Measurements from ENCODE around the gene PTCH1. TPM values are rescaled to one million over a fixed set of nuclear protein-coding genes. Genes with fewer than 3 reads are reported as not detected.

Gene PTCH1
- total and polyA plus RNA-seq, 11 donors: 2.2 to 15.2 (median 5.4) TPM

- Histone ChIP-seq H3K27me3 (peaks cover 0 to 34% (median 0%) of the 10 kb centered on the region in 9 donors), H3K9me3 (no peaks in the 10 kb centered on the region), H3K4me3 (peak overlapping the region in 4 of 12 donors; percentile 66 to 96 (median 72)), H3K4me1 (peaks cover 0 to 47% (median 20%) of the 10 kb centered on the region in 12 donors), H3K36me3 (no peaks in the 10 kb centered on the region), H3K27ac (peak overlapping the region in 4 of 12 donors; percentile 7 to 44 (median 32))
- intact Hi-C loops (cut with DNase I): loop anchor here in 3 of 10 donors (2.0 to 10.0 kb wide), 3 partner anchors 42 to 370 kb away; partner anchors contain the start of genes ERCC6L2 (in 1 of the 3) and FANCC (in 1 of the 3)
- DNase-seq (peak in 4 of 5 donors; percentile 28 to 63 (median 42)), ATAC-seq (peak; percentile 27 to 47 (median 41))
- TF ChIP-seq POLR2A (IDR thresholded peaks at IDR 0.05): no peak
- peak in 1 of 12 donors; percentile 17 for TF ChIP-seq CTCF (IDR thresholded peaks at IDR 0.05)
- WGBS, 4 donors: 65 to 68% (median 66%) methylated on average over 15 of the region's 15 CpGs
Observed at GRCh38 chr9:95504053-95504963, 12.5 kb downstream of the PTCH1 start.

GRCh38 chr9:95503369-95503768 is 13.4 kb downstream of the PTCH1 start:
- no peak overlapping the region for H3K4me3 ChIP-seq
- TF ChIP-seq CTCF (IDR thresholded peaks at IDR 0.05): no peak
- no peak for TF ChIP-seq POLR2A (IDR thresholded peaks at IDR 0.05)
- no peaks in the 10 kb centered on the region for H3K9me3 ChIP-seq
- peaks cover 0 to 53% (median 19%) of the 10 kb centered on the region in 12 donors for H3K4me1 ChIP-seq
- intact Hi-C loops (cut with DNase I): loop anchor here in 1 of 10 donors (10.0 kb wide), 1 partner anchor 189 kb away; the partner anchor contains the start of gene FANCC
- H3K27me3 ChIP-seq: peaks cover 0 to 28% (median 0%) of the 10 kb centered on the region in 9 donors
- ATAC-seq: no peak
- H3K36me3 ChIP-seq: no peaks in the 10 kb centered on the region
- DNase-seq: no peak
- 79 to 96% (median 88%) methylated on average over 2 to 6 of the region's 6 CpGs for WGBS, 4 donors
- no peak overlapping the region for H3K27ac ChIP-seq

GRCh38 chr9:95502248-95502647 is 14.5 kb downstream of the PTCH1 start:
- ATAC-seq: peak in 2 of 4 donors; percentile 19 to 49
- peaks cover 0 to 57% (median 19%) of the 10 kb centered on the region in 12 donors for H3K4me1 ChIP-seq
- no peak overlapping the region for H3K4me3 ChIP-seq
- WGBS, 4 donors: 48 to 55% (median 50%) methylated on average over 3 of the region's 3 CpGs
- TF ChIP-seq CTCF (IDR thresholded peaks at IDR 0.05) (no peak), POLR2A (IDR thresholded peaks at IDR 0.05) (no peak)
- peaks cover 0 to 28% (median 0%) of the 10 kb centered on the region in 9 donors for H3K27me3 ChIP-seq
- intact Hi-C loops (cut with DNase I): loop anchor here in 1 of 10 donors (10.0 kb wide), 1 partner anchor 187 kb away; the partner anchor contains the start of gene FANCC
- H3K27ac ChIP-seq: peak overlapping the region in 5 of 12 donors; percentile 24 to 60 (median 36)
- H3K36me3 ChIP-seq: no peaks in the 10 kb centered on the region
- no peak for DNase-seq
- no peaks in the 10 kb centered on the region for H3K9me3 ChIP-seq

- H3K9me3 ChIP-seq: no peaks in the 10 kb centered on the region
- intact Hi-C loops (cut with DNase I): loop anchor here in 1 of 10 donors (10.0 kb wide), 1 partner anchor 185 kb away; the partner anchor contains the start of gene FANCC
- 58 to 71% (median 70%) methylated on average over 9 of the region's 9 CpGs for whole genome bisulfite sequencing, 4 donors
- H3K36me3 ChIP-seq: no peaks in the 10 kb centered on the region
- TF ChIP-seq CTCF (IDR thresholded peaks at IDR 0.05) (no peak), POLR2A (IDR thresholded peaks at IDR 0.05) (no peak)
- H3K27me3 ChIP-seq: peaks cover 0 to 9% (median 0%) of the 10 kb centered on the region in 9 donors
- DNase-seq (no peak), ATAC-seq (no peak)
- H3K4me1 ChIP-seq: peaks cover 0 to 53% (median 15%) of the 10 kb centered on the region in 12 donors
- no peak overlapping the region for H3K4me3 ChIP-seq
- no peak overlapping the region for H3K27ac ChIP-seq
Observed at GRCh38 chr9:95499847-95500246, 16.9 kb downstream of the PTCH1 start.
